Type B pancreatic cell (in vitro differentiated cells): ENCODE measurements around the gene HPGDS. TPM values are rescaled to one million over a fixed set of nuclear protein-coding genes. Genes with fewer than 3 reads are reported as not detected.
"Not testable (repeated sequence)": the region's sequence is repeated elsewhere in the genome, so short reads cannot be mapped to it uniquely, and the experiment has no call there.

Source experiments
- DNase-seq: peaks from one replicate; pipeline ENCODE4 v3.0.0; 2021; ENCODE audit warnings: mixed read lengths; ENCODE audit not compliant: unreplicated experiment; ENCODE audit errors: extremely low spot score
- H3K27ac Mint-ChIP-seq: 2 replicates; pipeline ENCODE4 v1.8.0; 2021; ENCODE audit warnings: mild to moderate bottlenecking, mixed read lengths
- H3K27me3 Mint-ChIP-seq: 2 replicates; pipeline ENCODE4 v1.8.0; 2021; ENCODE audit warnings: mixed read lengths
- H3K36me3 Mint-ChIP-seq: 2 replicates; pipeline ENCODE4 v1.8.0; 2021; ENCODE audit warnings: mixed read lengths
- H3K4me1 Mint-ChIP-seq: one replicate; pipeline ENCODE4 v1.8.0; 2021; ENCODE audit warnings: mixed read lengths; ENCODE audit not compliant: unreplicated experiment
- H3K4me3 Mint-ChIP-seq: 2 replicates; pipeline ENCODE4 v1.8.0; 2021; ENCODE audit warnings: mild to moderate bottlenecking, mixed read lengths
- H3K9me3 Mint-ChIP-seq: 2 replicates; pipeline ENCODE4 v1.8.0; 2021; ENCODE audit warnings: mixed read lengths
- CTCF ChIP-seq: fragments of 200-600 bp; sonication (generic); conservative IDR thresholded peaks from 2 replicates; pipeline ENCODE4 v1.5.0; 2021; ENCODE audit warnings: antibody characterized with exemption, mild to moderate bottlenecking
- long read RNA-seq: library from polyadenylated mRNA; unstranded; transcript quantifications from one replicate; pipeline ENCODE4 v2.0.0, GENCODE V29; 2020
- total RNA-seq: library from RNA; stranded (reverse); gene quantifications from 2 replicates; pipeline ENCODE4 v1.2.1, GENCODE V29; 2021; ENCODE audit warnings: low replicate concordance

Gene HPGDS
- total RNA-seq: not detected in 2 replicates
- long read RNA-seq: 0 reads

DNA sequence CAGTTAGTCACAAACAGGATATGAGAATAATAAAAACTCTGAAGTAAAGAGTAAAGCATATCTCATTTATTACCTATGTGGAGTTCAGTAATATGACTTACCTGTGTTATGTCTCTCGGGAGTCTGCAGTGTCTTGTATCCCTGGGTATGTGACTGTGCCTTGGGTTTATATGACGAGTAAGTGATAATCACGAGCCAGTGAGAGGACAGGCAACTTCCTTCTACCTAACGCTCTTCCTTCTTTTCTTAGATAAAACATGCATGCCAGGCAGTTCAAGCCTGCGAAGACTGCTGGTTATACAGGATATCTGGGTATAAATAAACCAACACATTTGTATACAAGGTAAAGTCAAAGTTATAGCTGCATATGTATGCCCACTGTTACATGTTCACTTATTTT lies at the start of gene HPGDS:
Gene HPGDS, minus strand, starts transcription at position 143 of the 400 bp plus-strand sequence. CDS start 8,207 bp downstream, outside the sequence.
- no peaks in the 10 kb centered on the region for H3K36me3 Mint-ChIP-seq
- TF ChIP-seq CTCF: no peak
- no peaks in the 10 kb centered on the region for H3K4me1 Mint-ChIP-seq
- H3K4me3 Mint-ChIP-seq: no peak within 1 kb of the TSS
- H3K9me3 Mint-ChIP-seq: no peaks in the 10 kb centered on the region
- no peak for DNase-seq
- H3K27ac Mint-ChIP-seq: no peak within 1 kb of the TSS
- no peaks in the 10 kb centered on the region for H3K27me3 Mint-ChIP-seq

- H3K4me1 Mint-ChIP-seq: no peaks in the 10 kb centered on the region
- TF ChIP-seq CTCF: peak; percentile 71
- H3K9me3 Mint-ChIP-seq: peaks cover 5% of the 10 kb centered on the region
- H3K36me3 Mint-ChIP-seq: no peaks in the 10 kb centered on the region
- H3K4me3 Mint-ChIP-seq: no peak overlapping the region
- peaks cover 18% of the 10 kb centered on the region for H3K27me3 Mint-ChIP-seq
- no peak overlapping the region for H3K27ac Mint-ChIP-seq
- no peak for DNase-seq
Observed at GRCh38 chr4:94390804-94391410, 48.3 kb upstream of the HPGDS start.

- Mint-ChIP-seq H3K9me3 (peaks cover 5% of the 10 kb centered on the region), H3K4me1 (no peaks in the 10 kb centered on the region), H3K27me3 (peaks cover 18% of the 10 kb centered on the region), H3K36me3 (no peaks in the 10 kb centered on the region), H3K4me3 (no peak overlapping the region), H3K27ac (no peak overlapping the region)
- no peak for DNase-seq
- TF ChIP-seq CTCF: no peak
Observed at GRCh38 chr4:94389595-94390267, 47.1 kb upstream of the HPGDS start.

GRCh38 chr4:94387965-94388364 lies 45.3 kb upstream of the HPGDS start:
- H3K27ac Mint-ChIP-seq, H3K9me3 Mint-ChIP-seq, H3K4me1 Mint-ChIP-seq, DNase-seq, H3K36me3 Mint-ChIP-seq, H3K4me3 Mint-ChIP-seq: not testable (repeated sequence)
- peaks cover 16% of the 10 kb centered on the region for H3K27me3 Mint-ChIP-seq

DNA sequence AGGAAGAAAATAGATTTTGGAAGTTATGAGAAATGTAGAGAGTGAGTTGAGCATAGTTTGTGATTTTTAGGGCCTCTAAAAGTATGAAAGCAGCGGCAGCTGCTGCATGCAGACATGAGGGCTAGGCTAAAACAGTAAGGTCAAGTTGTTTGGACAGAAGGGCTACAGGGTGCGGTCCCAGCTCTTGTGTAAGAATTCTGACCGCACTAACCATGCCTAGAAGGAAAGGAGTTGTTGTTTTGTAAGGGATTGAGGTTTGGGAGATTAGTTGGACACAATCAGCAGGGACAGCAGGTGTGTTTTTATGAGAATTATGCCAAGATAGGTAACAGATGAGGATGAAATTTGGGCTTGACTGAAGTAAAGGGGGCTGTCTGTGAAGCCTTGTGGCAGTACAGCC lies 42.8 kb upstream of the HPGDS start:
- not testable (repeated sequence) for DNase-seq, H3K27ac Mint-ChIP-seq, H3K9me3 Mint-ChIP-seq, H3K4me1 Mint-ChIP-seq, H3K36me3 Mint-ChIP-seq, H3K4me3 Mint-ChIP-seq
- peaks cover 16% of the 10 kb centered on the region for H3K27me3 Mint-ChIP-seq

DNA sequence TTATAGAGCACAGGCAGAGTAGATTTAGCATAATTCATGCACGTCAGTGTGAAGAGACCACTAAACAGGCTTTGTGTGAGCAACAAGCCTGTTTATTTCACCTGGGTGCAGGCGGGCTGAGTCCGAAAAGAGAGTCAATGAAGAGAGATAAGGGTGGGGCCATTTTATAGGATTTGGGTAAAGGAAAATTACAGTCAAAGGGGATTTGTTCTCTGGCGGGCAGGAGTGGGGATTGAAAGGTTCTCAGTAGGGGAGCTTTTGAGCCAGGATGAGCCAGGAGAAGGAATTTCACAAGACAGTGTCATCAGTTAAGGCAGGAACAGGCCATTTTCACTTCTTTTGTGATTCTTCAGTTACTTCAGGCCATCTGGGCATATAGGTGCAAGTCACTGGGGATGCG lies 40.3 kb upstream of the HPGDS start:
- not testable (repeated sequence) for DNase-seq, H3K36me3 Mint-ChIP-seq, H3K4me3 Mint-ChIP-seq, H3K9me3 Mint-ChIP-seq, H3K4me1 Mint-ChIP-seq, H3K27ac Mint-ChIP-seq
- peaks cover 13% of the 10 kb centered on the region for H3K27me3 Mint-ChIP-seq

DNA sequence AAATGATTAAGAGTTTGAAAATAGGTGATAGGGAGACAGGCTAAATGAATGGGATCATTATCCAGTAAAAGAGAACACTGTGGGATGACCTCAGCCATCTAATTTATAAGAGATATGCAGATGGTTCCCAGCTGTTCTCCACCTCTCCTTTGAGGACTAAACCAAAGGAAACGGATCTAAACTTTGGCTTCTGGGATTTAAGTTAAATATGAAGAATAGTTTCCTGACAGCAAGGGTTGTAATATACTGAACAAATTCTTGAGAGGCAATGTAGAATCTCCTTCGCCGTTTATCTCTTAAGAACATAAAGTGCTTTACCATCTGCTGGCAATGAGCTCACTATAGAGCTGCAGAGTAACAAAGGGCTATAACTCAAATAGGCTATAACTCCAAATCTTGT lies 35.4 kb upstream of the HPGDS start:
- H3K4me3 Mint-ChIP-seq: no peak overlapping the region
- H3K27me3 Mint-ChIP-seq: peaks cover 19% of the 10 kb centered on the region
- no peaks in the 10 kb centered on the region for H3K36me3 Mint-ChIP-seq
- no peaks in the 10 kb centered on the region for H3K9me3 Mint-ChIP-seq
- DNase-seq: no peak
- no peak overlapping the region for H3K27ac Mint-ChIP-seq
- TF ChIP-seq CTCF: no peak
- H3K4me1 Mint-ChIP-seq: no peaks in the 10 kb centered on the region
